SW 1271 (cell line): ENCODE results near the gene CACNA1C.

Experiments used
- DNase-seq, 2 experiments: peaks; one replicate each; lab custom pipeline; 2025; lab: John Stamatoyannopoulos, UW

CACNA1C gene

GRCh38 chr12:2140858-2141519 is 88.2 kb downstream of the CACNA1C start:
- DNase-seq, result no peak

GRCh38 chr12:2142068-2142467 is 89.3 kb downstream of the CACNA1C start:
- DNase-seq, result no peak

DNA sequence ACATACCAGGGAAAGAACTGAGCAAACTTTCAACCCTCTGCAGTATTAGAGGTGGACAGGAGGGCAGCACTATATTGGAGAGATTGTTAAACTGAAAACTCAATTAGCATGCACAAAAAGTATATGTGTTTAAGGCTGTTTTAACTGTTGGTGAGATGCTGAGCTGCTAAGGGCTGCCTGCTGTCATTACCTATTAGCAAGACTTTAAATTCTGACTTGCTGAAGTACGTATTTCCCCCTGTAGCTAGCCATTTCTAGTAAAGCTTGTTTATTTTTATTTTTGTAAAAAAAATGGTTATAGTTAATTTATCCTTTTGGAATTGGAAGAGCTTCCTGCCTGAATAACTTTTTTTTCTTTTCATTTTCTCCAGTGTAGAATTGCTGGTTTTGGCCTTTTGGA is 92.2 kb downstream of the CACNA1C start:
- no peak for DNase-seq

- no peak for DNase-seq
Measured at GRCh38 chr12:2145433-2145998, 92.7 kb downstream of the CACNA1C start.

GRCh38 chr12:2147335-2147734 is 94.5 kb downstream of the CACNA1C start:
- no peak for DNase-seq

GRCh38 chr12:2149091-2149490 is 96.3 kb downstream of the CACNA1C start:
- no peak for DNase-seq

DNA sequence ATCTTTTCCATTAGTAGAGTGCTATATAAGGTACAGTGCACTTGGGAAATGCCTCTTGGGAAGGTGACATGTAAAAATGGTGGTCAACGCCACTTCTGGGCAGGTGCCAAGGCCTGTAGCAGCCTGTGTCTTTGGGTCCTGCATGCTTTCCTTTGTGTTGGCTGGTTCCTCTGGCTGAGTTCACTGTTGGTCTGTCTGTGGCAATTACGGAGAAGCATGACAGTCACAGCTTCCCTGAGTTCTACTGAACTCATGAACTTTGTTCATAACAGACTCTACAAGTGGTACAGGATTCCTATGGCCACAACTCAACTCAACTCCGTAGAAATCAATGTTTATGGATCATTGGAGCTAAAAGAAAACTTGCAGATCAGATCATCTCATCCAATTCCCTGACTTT is 98.0 kb downstream of the CACNA1C start:
- DNase-seq, result no peak

DNA sequence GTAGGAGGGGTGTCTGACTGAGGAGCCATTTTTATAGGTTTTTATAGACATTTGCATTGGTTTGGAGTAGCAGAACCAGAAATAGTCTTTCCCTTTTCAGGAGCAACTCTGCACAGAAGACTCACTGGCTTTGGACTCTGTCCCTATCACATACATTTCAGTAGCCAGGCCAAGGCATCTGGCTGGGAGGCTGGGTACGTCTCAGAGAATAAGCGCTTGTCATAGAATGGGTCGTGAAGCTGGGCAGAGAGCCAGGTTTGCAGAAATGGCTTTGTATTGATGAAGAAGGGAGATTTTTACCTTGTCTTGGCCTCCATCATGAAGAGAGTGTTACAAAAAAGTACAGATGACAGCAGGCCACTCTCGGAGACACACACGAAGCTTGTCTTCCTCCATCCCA is 98.6 kb downstream of the CACNA1C start:
- DNase-seq, result no peak

GRCh38 chr12:2152134-2152533 is 99.3 kb downstream of the CACNA1C start:
- DNase-seq, result no peak

GRCh38 chr12:2154050-2154449 is 101.3 kb downstream of the CACNA1C start:
- no peak for DNase-seq

DNA sequence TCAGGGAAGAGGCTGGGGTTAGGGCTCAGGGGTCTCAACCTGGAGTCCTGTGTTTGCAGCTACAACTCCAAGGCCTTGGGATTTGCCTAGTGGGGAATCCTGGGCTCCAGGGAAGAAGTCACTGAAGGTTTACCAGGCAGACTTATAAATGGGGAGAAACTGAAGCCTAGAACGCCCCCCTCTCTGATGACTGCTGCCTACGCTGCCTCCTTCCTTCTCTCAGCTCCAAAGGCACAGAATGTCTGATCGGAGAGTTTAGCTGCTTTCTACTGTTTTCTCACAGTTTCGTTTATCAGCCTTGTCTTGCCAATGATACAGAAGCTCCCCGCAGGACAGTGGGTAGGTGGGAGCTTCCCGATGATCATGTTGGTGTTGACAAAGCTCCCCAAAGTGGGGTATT is 101.7 kb downstream of the CACNA1C start:
- DNase-seq, result no peak

- no peak for DNase-seq
Measured at GRCh38 chr12:2156333-2156732, 103.5 kb downstream of the CACNA1C start.

GRCh38 chr12:2160043-2160442 is 107.3 kb downstream of the CACNA1C start:
- no peak for DNase-seq

DNA sequence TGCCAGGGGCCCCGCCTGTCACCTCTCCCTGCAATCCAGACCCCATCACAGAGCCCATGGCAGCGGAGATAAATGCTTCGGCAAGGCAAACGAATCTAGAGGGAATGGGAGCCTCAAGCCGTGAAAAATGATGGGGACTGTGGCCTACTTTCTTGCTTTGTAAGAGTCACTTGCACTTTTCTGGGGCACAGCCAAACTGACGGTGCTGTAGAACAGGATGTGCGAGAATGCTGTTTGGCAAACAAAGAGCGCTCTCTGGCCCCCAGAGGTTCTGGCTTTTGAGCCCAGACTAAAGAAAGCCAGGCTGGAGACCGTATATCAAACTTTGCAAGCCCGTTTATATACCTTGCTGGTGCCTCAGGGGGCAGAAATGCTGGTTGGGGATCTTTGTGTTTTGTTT is 108.7 kb downstream of the CACNA1C start:
- no peak for DNase-seq

DNA sequence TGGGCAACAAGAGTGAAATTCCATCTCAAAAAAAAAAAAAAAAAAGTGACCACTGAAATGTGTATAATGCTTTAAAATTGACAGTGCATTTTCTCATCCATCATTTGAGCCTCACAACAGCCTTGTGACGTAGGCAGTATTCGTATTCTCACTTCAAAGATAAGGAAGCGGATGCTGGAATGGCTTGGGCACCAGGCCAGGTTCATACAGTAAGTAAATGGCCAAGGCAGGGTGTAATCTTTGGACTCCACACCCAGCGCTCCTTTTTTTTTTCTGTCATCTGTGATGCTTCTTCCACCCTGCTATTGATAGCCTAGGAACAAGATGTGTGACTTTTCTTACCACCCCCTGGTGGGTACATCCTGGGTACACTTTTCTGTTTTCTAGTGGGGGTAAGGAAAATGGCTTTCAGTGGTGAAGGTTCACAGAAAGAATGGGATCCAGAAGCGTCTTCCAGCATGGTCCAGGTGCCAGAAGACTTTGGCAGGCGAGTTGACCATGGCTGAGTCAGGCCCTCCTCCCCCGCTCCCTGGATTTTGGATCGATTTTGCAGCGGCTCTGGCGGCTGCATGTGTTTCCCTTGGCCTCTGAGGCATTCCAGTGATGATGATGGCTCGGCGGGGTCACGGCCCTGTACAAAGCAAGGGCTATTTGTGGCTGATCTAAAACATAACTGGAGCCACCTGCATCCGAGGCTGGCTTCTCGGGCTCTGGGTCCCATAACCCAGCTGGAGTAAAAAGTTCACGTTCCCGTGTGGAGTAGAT is 110.6 kb downstream of the CACNA1C start:
- no peak for DNase-seq

DNA sequence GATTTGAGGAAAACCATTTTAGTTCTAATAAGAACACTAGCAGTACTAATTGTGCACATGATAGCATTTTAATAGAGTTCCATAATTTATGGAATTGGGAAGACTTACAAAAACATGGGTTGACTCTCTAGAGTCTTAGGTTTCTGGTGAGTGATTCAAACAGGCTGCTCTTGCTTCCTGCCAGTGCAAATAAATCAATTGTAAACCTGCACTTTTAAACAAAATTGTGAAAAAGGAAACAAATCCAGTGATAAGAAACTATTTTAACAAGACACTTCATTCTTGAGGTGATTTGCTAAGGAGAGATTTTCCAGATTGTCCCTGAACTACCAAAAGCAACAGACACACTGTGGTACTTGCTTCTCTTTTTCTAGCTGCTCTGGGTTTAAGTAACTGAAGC is 112.2 kb downstream of the CACNA1C start:
- no peak for DNase-seq

- no peak for DNase-seq
Measured at GRCh38 chr12:2165927-2166326, 113.1 kb downstream of the CACNA1C start.

DNA sequence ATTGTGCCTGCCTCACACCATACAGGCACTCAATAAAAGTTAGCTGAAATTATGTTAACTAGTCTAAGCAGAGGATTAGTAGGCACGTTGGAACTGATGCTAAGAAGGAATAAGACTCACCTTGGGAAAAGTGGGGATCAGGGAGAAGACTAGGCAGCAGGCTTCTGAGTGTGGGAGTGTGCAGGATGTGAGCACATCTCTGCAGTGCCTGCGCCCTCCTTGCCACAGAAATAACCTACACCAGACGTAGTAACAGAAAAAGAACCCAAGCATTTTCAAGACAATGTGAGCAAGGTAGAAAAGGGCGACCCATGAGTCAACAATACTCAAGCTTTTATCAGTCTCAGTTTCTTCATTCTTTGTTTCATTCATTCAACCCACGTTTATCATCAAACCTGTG is 113.9 kb downstream of the CACNA1C start:
- no peak for DNase-seq

DNA sequence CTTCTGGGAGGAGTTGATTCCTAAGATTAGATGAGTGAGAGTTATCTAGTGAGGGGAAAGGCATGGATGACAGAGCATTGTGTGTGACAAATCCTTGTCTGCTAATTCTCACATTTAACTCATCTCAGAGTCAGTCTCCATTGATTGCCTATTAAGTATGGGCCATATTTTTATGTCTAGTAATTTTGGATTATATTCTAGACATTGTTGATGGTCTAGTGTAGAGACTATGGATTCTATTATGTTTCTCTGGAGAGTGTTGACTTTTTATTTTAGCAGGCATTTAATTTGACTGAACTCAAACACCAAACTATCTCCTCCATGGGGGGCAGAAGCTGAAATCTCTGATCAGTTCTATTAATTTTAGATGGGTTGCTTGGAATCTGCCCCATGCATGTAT is 114.4 kb downstream of the CACNA1C start:
- no peak for DNase-seq

GRCh38 chr12:2168808-2169207 is 116.0 kb downstream of the CACNA1C start:
- DNase-seq, result no peak

GRCh38 chr12:2169489-2169888 is 116.7 kb downstream of the CACNA1C start:
- no peak for DNase-seq

GRCh38 chr12:2169940-2170339 is 117.2 kb downstream of the CACNA1C start:
- DNase-seq, result no peak

DNA sequence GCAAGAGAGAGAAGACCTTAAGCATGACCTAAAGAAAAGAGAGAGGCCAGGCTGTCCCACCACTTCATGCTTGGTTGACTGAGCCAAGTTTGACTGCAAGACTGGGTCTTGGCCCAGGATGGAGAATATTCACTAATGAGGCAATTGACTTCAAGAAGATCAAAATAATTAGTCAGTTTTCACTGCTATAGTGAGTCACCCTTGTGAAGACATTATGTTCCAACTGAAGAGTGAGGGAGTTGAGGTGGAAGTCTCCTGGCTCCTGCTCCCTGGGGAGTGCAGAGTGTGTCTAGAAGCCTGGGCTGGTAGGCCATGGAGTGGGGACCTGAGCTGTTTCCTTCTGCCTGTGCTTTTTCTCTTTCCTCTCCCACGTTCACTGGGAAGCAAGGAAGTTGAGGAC is 117.6 kb downstream of the CACNA1C start:
- no peak for DNase-seq
